ENCODE results near the gene TOR1B.

The TOR1B gene

DNA sequence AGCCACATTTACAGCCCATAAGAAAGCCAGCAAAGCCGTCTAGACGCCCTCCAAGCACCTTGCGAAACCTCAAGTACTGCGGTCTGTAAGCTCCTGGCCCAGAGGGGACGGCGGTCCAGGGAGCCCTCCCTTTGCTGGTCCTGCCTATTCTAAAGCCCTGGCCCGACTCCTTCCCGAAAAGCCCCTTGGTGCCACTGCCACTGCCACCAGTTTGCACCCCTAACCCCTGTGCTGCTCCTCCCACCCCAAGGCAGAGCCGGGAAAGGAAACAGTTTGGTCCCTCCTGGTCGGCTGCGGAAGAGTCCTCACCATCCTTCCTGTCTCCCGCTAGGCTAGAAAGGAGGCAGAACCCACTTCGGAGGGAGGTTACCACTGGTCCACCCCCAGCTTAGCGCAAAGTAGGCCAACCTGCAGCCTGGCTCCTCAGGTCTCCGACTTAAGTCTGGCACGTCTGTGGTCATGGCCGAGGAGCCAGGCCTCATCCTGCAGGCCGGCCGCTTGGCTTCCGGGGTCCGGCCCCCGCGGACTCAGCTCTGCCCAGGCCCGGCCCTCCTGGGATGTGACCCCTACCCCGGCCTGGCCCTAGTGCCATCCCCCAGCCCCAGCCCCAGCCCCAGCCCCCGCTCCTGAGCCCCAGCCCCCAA is 20.0 kb downstream of the TOR1B start:
- ChIA-PET CTCF (no interaction called here), POLR2A (interaction anchor here (0.6 kb wide), 1 partner anchor 299 kb away, joined by 3 read pairs; no protein-coding TSS in a partner anchor)

DNA sequence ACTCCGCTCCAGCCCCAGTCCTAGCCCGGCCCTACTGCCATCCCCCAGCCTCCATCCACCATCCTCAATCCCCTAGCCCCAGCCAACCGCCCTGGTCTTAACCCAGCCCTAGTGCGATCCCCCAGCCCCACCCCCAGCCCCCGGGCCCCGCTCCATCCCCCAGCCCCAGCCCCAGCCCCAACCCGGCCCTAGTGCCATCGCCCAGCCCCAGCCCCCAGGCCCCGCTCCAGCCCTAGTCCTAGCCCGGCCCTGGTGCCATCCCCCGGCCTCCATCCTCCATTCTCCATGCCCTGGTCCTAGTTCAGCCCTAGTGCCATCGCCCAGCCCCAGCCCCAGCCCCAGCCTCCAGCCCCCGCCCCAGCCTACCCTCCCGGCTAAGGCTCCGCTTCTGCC is 20.6 kb downstream of the TOR1B start:
- POLR2A ChIA-PET, result no interaction called here
- CTCF ChIA-PET, result no interaction called here
- TF ChIP-seq, protein P1, sequence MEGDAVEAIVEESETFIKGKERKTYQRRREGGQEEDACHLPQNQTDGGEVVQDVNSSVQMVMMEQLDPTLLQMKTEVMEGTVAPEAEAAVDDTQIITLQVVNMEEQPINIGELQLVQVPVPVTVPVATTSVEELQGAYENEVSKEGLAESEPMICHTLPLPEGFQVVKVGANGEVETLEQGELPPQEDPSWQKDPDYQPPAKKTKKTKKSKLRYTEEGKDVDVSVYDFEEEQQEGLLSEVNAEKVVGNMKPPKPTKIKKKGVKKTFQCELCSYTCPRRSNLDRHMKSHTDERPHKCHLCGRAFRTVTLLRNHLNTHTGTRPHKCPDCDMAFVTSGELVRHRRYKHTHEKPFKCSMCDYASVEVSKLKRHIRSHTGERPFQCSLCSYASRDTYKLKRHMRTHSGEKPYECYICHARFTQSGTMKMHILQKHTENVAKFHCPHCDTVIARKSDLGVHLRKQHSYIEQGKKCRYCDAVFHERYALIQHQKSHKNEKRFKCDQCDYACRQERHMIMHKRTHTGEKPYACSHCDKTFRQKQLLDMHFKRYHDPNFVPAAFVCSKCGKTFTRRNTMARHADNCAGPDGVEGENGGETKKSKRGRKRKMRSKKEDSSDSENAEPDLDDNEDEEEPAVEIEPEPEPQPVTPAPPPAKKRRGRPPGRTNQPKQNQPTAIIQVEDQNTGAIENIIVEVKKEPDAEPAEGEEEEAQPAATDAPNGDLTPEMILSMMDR (IDR thresholded peaks at IDR 0.05; ENCODE audit: control extremely low read depth, extremely low read depth, low read depth, missing control alignments), result no peak

More for the DNA sequence above, 20.0 kb downstream of the TOR1B start:
- TF ChIP-seq, protein P1 (IDR thresholded peaks at IDR 0.05; ENCODE audit: control extremely low read depth, extremely low read depth, low read depth, missing control alignments), result no peak
- DNase-seq (ENCODE audit: extremely low spot score), result peak; percentile 45

DNA sequence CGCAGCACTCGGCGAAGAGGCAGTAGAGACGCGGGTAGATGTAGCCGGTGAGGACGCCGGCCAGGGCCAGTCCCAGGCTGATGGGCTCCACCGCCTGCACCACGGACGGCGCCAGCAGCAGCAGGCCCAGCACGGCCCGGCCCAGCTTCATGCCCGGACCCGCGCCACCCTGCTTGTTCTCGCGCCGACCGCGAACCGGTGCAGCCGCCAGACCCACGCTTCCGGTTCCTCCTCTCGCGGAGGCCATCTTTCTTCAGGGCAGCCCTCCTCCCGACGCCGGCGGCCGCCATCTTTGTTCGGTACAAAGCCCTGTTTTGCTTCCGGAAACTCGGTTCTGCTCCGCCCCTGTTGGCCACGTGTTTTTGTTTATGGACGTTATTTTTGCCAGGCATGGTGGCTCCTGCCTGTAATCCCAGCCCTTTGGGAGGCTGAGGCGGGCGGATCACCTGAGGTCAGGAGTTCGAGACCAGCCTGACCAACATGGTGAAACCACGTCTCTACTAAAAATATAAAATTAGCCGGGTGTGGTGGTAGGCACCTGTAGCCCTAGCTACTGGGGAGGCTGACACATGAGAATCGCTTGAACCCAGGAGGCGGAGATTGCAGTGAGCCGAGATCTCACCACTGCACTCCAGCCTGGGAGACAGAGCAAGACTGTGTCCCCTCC is 21.1 kb downstream of the TOR1B start, which contains the start of gene TOR1A:
Gene TOR1A (minus strand): TSS at position 202 of the 667 bp plus-strand sequence. CDS start 51 bp downstream, at position 151.
- TF ChIP-seq, protein P1 (IDR thresholded peaks at IDR 0.05; ENCODE audit: control extremely low read depth, extremely low read depth, low read depth, missing control alignments), result no peak
- ChIA-PET CTCF (interaction anchor here (1.0 kb wide), 1 partner anchor 19 kb away, joined by 3 read pairs; no protein-coding TSS in a partner anchor), POLR2A (no interaction called here)
- peak; percentile 95 for DNase-seq (ENCODE audit: extremely low spot score)

More for the DNA sequence above, 20.6 kb downstream of the TOR1B start:
- DNase-seq (ENCODE audit: extremely low spot score), result peak; percentile 42

DNA sequence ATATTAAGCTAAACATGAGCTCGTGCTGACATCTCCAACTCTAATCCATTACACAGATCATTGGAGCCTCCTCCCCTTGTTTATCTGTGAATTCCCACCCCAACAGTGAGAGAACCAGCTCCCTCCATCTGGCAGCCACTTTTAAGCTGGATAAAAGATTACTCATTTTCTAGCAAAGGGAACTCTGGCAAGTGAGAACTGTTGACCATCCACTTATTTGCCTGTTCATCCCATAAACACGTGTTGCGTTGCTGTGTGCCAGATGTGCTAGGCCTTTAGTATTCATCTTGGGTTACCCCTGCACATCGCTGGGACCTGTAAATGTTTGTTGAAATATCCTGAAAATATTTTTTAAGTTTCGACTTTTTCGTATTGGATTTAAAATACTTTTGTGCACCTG is 23.4 kb downstream of the TOR1B start:
- TF ChIP-seq, protein P1 (IDR thresholded peaks at IDR 0.05; ENCODE audit: control extremely low read depth, extremely low read depth, low read depth, missing control alignments), result no peak
- DNase-seq (ENCODE audit: extremely low spot score), result no peak
- CTCF ChIA-PET, result interaction anchor here (1.3 to 1.9 kb wide), 2 partner anchors 9 to 79 kb away, joined by 3 to 4 read pairs; partner anchors contain the start of genes C9orf78 and USP20
- POLR2A ChIA-PET, result interaction anchor here (0.5 to 1.3 kb wide), 3 partner anchors 8 to 29 kb away, joined by 3 to 7 read pairs (median 5); partner anchors contain the start of gene C9orf78

DNA sequence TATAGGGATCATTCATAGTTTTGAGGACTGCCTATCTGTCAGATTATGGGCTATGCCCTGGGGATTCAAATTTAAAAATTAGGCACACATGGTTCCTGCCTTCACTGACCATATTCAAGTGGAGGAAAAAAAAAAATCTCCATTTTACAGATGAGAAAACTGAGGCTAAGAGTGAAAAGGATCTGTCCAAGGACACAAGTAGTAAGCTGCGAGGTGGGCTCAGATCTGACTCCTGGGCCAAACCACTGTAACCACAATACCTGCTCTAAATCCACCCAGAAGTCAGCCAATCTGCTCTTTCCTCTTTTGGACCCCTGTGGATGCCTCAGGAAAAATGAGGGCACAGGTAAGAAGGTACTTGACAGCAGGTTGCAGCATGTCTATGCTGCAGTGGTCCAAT is 23.8 kb downstream of the TOR1B start:
- ChIA-PET POLR2A (interaction anchor here (0.5 to 1.3 kb wide), 2 partner anchors 8 to 29 kb away, joined by 3 to 5 read pairs; partner anchors contain the start of gene C9orf78), CTCF (interaction anchor here (1.0 to 1.9 kb wide), 3 partner anchors 8 to 78 kb away, joined by 3 to 4 read pairs (median 3); partner anchors contain the start of genes C9orf78 and USP20)
- DNase-seq (ENCODE audit: extremely low spot score), result no peak
- TF ChIP-seq, protein P1 (IDR thresholded peaks at IDR 0.05; ENCODE audit: control extremely low read depth, extremely low read depth, low read depth, missing control alignments), result no peak

DNA sequence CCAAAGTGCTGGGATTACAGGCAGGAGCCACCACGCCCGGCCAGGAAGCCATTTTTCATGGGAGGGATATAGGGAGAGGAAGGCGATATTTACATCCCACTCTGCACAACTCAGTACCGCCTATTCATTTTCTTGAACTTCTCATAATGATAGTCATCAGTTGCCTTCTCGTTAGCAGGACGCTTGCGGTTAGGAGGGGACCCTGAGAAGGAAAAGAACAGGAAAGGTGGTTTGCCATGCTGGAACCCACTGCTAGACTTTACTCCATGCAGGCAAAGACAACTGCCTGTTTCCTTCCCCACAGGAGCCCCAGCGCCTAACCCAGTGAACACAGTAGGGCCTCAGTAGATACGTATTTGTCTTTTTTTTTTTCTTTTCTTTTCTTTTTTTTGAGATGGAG is 25.1 kb downstream of the TOR1B start:
- DNase-seq (ENCODE audit: extremely low spot score), result no peak
- TF ChIP-seq, protein P1 (IDR thresholded peaks at IDR 0.05; ENCODE audit: control extremely low read depth, extremely low read depth, low read depth, missing control alignments), result no peak
- POLR2A ChIA-PET, result no interaction called here
- CTCF ChIA-PET, result no interaction called here

All from GM10248 (cell line).